Keratinocyte (primary cell): ENCODE results near the gene CBARP. TPM values are rescaled to one million over a fixed set of nuclear protein-coding genes. Genes with fewer than 3 reads are reported as not detected.

ENCODE experiments used
- DNase-seq: peaks from one replicate; pipeline ENCODE4 v3.0.0-alpha.2; 2011; ENCODE audit warnings: low read depth, missing footprints, low spot score
- FAIRE-seq: peaks from 2 replicates; lab custom pipeline; 2011; peaks lifted over from hg19 to GRCh38; lab: Jason Lieb, UNC
- H2AFZ ChIP-seq: 2 replicates; pipeline ENCODE4 v1.6.0; 2012; ENCODE audit warnings: low read length, control low read depth, inconsistent platforms; ENCODE audit not compliant: control insufficient read depth
- H3K27ac ChIP-seq: 2 replicates; pipeline ENCODE4 v1.5.1; 2011; ENCODE audit warnings: low read length; ENCODE audit not compliant: control insufficient read depth, insufficient read depth
- H3K27me3 ChIP-seq: 3 replicates; pipeline ENCODE4 v1.6.0; 2011; ENCODE audit warnings: low read length; ENCODE audit not compliant: control insufficient read depth, insufficient read depth; ENCODE audit errors: extremely low read depth
- H3K36me3 ChIP-seq, 2 experiments: 2 replicates in 1 of 2; 3 replicates in 1 of 2; pipeline ENCODE4 v1.5.1; 2011; ENCODE audit warnings: low read length in 2 of 2, mild to moderate bottlenecking in 1 of 2; ENCODE audit not compliant: control insufficient read depth in 2 of 2, insufficient read depth in 2 of 2; ENCODE audit errors: extremely low read depth in 1 of 2
- H3K4me1 ChIP-seq: 3 replicates; pipeline ENCODE4 v1.5.1; 2011; ENCODE audit warnings: low read length; ENCODE audit not compliant: control insufficient read depth, insufficient read depth; ENCODE audit errors: extremely low read depth
- H3K4me2 ChIP-seq: 3 replicates; pipeline ENCODE4 v1.6.0; 2011; ENCODE audit warnings: low read depth, low read length; ENCODE audit not compliant: control insufficient read depth, insufficient read depth; ENCODE audit errors: extremely low read depth
- H3K4me3 ChIP-seq, 3 experiments: fragments of 200-600 bp in 1 of 3; sonication (generic) in 1 of 3; 2 replicates in 2 of 3; 3 replicates in 1 of 3; pipeline ENCODE4 v1.5.1; 2011 to 2016; ENCODE audit warnings: low read length in 3 of 3, mild to moderate bottlenecking in 3 of 3, control low read depth in 2 of 3, inconsistent platforms in 1 of 3, low read depth in 1 of 3, mixed read lengths in 1 of 3, mixed run types in 1 of 3, moderate library complexity in 1 of 3; ENCODE audit not compliant: control insufficient read depth in 2 of 3, insufficient read depth in 2 of 3; ENCODE audit errors: extremely low read depth in 1 of 3
- H3K79me2 ChIP-seq: 2 replicates; pipeline ENCODE4 v1.6.0; 2012; ENCODE audit warnings: low read length; ENCODE audit not compliant: control insufficient read depth, insufficient read depth
- H3K9ac ChIP-seq: 3 replicates; pipeline ENCODE4 v1.6.0; 2011; ENCODE audit warnings: low read length; ENCODE audit not compliant: control insufficient read depth, insufficient read depth; ENCODE audit errors: extremely low read depth
- H3K9me1 ChIP-seq: 3 replicates; pipeline ENCODE4 v1.6.0; 2011; ENCODE audit warnings: low read length; ENCODE audit not compliant: control insufficient read depth, insufficient read depth; ENCODE audit errors: extremely low read depth
- H3K9me3 ChIP-seq: 2 replicates; pipeline ENCODE4 v1.5.1; 2012; ENCODE audit warnings: low read depth, low read length; ENCODE audit not compliant: control insufficient read depth
- H4K20me1 ChIP-seq: 3 replicates; pipeline ENCODE4 v1.6.0; 2011; ENCODE audit warnings: low read length; ENCODE audit not compliant: control insufficient read depth, insufficient read depth; ENCODE audit errors: extremely low read depth
- CTCF ChIP-seq, 3 experiments: IDR thresholded peaks in 1 of 3; conservative IDR thresholded peaks in 1 of 3; optimal IDR thresholded peaks in 1 of 3; 2 replicates in 2 of 3; 3 replicates in 1 of 3; pipeline versions ENCODE3 to v1.5.1; 2011; ENCODE audit warnings: low read length in 3 of 3, mild to moderate bottlenecking in 3 of 3, moderate library complexity in 2 of 3, control low read depth in 1 of 3, inconsistent platforms in 1 of 3; ENCODE audit not compliant: insufficient read depth in 2 of 3; ENCODE audit errors: extremely low read depth in 1 of 3
- EZH2 ChIP-seq: IDR thresholded peaks from one replicate; pipeline ENCODE4 v1.6.1; 2012; ENCODE audit warnings: inconsistent platforms, mild to moderate bottlenecking, low read length, moderate library complexity
- dilution Hi-C: fragments of 300-500 bp; cut with MboI; formaldehyde crosslinking; loops from one replicate; pipeline ENCODE4 v1.7.0; 2020; ENCODE audit warnings: low sequenced_read_pairs; ENCODE audit not compliant: extremely low pct_ligation_motif_present
- polyA plus RNA-seq, 5 experiments: library from polyadenylated mRNA; depleted of rRNA in 3 of 5; stranded (reverse) in 3 of 5; stranded (forward) in 1 of 5; unstranded in 1 of 5; fragments of >200 nt; gene quantifications; 1 replicate in 1 of 5; 2 replicates in 3 of 5; 3 replicates in 1 of 5; pipeline versions ENCODE4 v1.2.1 to v1.2.3, GENCODE V29; 2011 to 2012; ENCODE audit warnings: missing spikeins in 2 of 5, low read depth in 1 of 5, low replicate concordance in 1 of 5

The CBARP gene
- polyA plus RNA-seq, 1 donor (not counting 4 experiments of a cell fraction or from before 2014, with no cell fraction given), result 0.93 TPM

DNA sequence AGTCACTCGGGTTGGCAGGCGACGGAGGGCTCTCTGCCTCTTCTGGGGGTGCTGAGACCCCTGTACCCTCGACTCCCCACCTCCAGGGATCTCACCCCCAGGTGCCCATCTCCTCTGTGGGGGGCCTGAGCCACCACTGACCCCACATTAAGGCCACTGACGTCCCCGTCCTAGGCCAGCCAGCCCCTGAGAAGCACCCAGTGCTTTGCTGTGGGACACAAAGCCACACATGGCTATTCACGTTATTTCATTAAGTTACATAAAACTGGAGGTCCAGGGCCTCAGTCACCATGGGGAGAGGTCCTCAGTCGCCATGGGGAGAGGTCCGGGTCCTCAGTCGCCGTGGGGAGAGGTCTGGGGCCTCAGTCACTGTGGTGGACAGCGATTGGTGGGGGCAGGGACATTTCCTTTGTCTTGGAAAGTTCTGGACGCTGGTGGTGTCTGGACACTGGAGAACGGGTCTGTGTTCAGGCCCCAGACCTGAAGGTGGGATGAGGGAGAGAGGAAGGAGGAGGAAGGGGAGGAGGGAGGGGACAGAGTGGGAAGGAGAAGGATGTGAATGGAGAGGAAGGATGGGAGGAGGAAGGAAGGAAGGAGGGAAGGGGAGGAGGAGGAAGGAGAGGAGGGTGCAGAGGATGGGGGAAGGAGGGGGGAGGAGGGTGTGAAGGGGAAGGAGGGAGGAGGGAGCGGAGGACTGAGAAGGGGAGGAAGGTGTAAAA lies 43.9 kb upstream of the CBARP start:
- no peaks in the 10 kb centered on the region for H3K4me1 ChIP-seq
- peaks cover under 1% of the 10 kb centered on the region for H3K79me2 ChIP-seq
- dilution Hi-C loops, result no loop called here
- H4K20me1 ChIP-seq, result peaks cover 14% of the 10 kb centered on the region
- H3K4me3 ChIP-seq, result no peak overlapping the region
- no peak overlapping the region for H3K27ac ChIP-seq
- no peak overlapping the region for H2AFZ ChIP-seq
- no peaks in the 10 kb centered on the region for H3K9me3 ChIP-seq
- no peak overlapping the region for H3K4me2 ChIP-seq
- no peak overlapping the region for H3K9ac ChIP-seq
- no peaks in the 10 kb centered on the region for H3K9me1 ChIP-seq
- TF ChIP-seq CTCF (optimal IDR thresholded peaks at IDR 0.05 in 1 of 3, IDR thresholded peaks at IDR 0.05 in 1 of 3, conservative IDR thresholded peaks at IDR 0.05 in 1 of 3; ENCODE audit: extremely low read depth in 1 of 3, insufficient read depth in 2 of 3, low read length in 3 of 3), result no peak
- no peak for TF ChIP-seq EZH2
- peaks cover 33% of the 10 kb centered on the region for H3K27me3 ChIP-seq
- peaks cover 7 to 19% of the 10 kb centered on the region in 2 experiments for H3K36me3 ChIP-seq
- DNase-seq (no peak), FAIRE-seq (no peak)

DNA sequence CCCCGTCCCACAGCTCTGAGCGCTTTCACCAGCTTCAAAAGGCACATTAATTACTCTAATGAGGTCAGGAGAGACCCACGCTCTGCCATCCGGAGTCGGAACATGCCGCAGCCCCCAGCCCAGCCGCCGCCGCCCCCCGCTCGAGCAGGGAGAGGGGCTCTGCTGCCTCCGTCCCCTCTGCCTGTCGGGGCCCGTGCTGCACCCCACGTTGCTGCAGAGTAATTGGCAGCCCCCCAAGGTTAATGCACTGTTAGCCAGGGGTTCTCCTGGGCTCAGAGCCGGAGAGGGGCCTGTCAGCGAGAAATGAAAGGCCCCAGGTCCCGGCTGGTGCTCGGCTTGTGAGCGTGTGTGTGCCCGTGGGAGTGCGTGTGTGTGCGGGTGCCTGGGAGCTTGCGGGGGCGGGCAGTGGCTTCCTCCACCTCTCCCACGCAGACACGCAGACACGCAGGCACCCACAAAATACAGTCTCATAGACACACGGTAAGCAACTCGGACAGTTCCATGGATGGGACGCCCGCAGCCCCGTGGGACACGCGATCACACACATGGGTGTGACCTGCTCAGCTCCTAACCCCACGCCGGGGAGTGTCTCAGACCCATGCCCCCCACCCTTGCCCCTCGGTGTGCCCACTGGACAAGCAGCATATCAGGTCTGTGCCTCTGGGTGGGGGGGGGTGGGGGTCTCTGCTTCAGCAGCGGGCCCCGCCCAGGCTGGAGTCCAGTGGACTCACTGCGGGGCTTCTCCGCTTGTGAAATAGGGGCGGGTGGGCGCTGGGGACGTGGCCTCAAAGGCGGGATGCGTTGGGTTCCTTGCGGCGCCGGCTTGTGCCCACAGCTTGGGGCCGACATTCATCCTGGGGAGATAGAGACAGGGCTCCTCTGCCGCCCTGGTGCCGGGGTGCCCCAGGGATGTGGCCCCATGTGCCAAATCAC lies 43.1 kb upstream of the CBARP start:
- Histone ChIP-seq H3K79me2 (peaks cover 8% of the 10 kb centered on the region), H3K4me3 (no peak overlapping the region), H3K4me2 (no peak overlapping the region), H3K27me3 (peaks cover 28% of the 10 kb centered on the region), H3K4me1 (peaks cover 5% of the 10 kb centered on the region), H3K36me3 (peaks cover 7 to 19% of the 10 kb centered on the region in 2 experiments), H3K9ac (no peak overlapping the region), H4K20me1 (peaks cover 14% of the 10 kb centered on the region), H2AFZ (no peak overlapping the region), H3K9me1 (no peaks in the 10 kb centered on the region), H3K27ac (no peak overlapping the region), H3K9me3 (no peaks in the 10 kb centered on the region)
- no peak for TF ChIP-seq CTCF (optimal IDR thresholded peaks at IDR 0.05 in 1 of 3, IDR thresholded peaks at IDR 0.05 in 1 of 3, conservative IDR thresholded peaks at IDR 0.05 in 1 of 3; ENCODE audit: extremely low read depth in 1 of 3, insufficient read depth in 2 of 3, low read length in 3 of 3)
- TF ChIP-seq EZH2, result no peak
- FAIRE-seq (no peak), DNase-seq (no peak)
- dilution Hi-C loops, result no loop called here
